Mucosa of rectum (tissue), 2 donors: Measurements from ENCODE around the gene MYOZ1.

ENCODE experiments used
- H3K27ac ChIP-seq, 2 donors: one replicate each; pipeline ENCODE4 v1.7.0; 2013; ENCODE audit warnings: inconsistent platforms in 2 of 2, low read depth in 2 of 2, low read length in 2 of 2
- H3K27me3 ChIP-seq, 2 donors: one replicate each; pipeline ENCODE4 v1.7.0; 2013; ENCODE audit warnings: low read length in 2 of 2; ENCODE audit not compliant: control insufficient read depth in 2 of 2, insufficient read depth in 2 of 2
- H3K36me3 ChIP-seq, 2 donors: one replicate each; pipeline ENCODE4 v1.7.0; 2013; ENCODE audit warnings: low read length in 2 of 2; ENCODE audit not compliant: control insufficient read depth in 2 of 2, insufficient read depth in 2 of 2
- H3K4me1 ChIP-seq, 2 donors: one replicate each; pipeline ENCODE4 v1.7.0; 2013; ENCODE audit warnings: low read length in 2 of 2, mild to moderate bottlenecking in 1 of 2; ENCODE audit not compliant: control insufficient read depth in 2 of 2, insufficient read depth in 2 of 2
- H3K4me3 ChIP-seq, 2 donors: one replicate each; pipeline ENCODE4 v1.7.0; 2013; ENCODE audit warnings: low read length in 2 of 2
- H3K9ac ChIP-seq, 2 donors: one replicate each; pipeline ENCODE4 v1.7.0; 2013; ENCODE audit warnings: low read length in 2 of 2, low read depth in 1 of 2, mild to moderate bottlenecking in 1 of 2
- H3K9me3 ChIP-seq, 2 donors: one replicate each; pipeline ENCODE4 v1.7.0; 2013; ENCODE audit warnings: low read length in 2 of 2; ENCODE audit not compliant: control insufficient read depth in 2 of 2
- donor health status: healthy.
- donor health status: Normal muscosa, but diverticular disease.

Gene MYOZ1

DNA sequence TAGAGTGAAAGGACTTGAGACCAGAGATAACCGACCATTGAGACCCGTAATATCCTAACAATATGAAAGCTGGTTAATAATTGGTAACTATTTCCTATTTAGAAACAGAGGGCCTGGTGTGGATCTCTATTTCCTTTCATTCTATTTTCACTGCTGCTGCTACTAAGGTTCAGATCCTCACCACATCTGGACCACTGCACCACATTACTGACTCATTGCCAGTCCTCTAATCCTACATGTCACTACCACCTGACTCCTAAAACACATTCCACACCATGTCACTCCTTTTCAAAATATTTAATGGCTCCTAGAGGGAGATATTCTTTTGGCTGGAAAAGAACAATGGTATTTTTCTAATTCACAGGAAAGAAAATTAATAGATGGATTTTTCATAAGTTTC is 56.5 kb downstream of the MYOZ1 start:
- no peaks in the 10 kb centered on the region for H3K27me3 ChIP-seq
- H3K4me1 ChIP-seq, result peaks cover 10 to 22% of the 10 kb centered on the region in 2 donors
- no peaks in the 10 kb centered on the region for H3K9me3 ChIP-seq
- no peak overlapping the region for H3K9ac ChIP-seq
- H3K36me3 ChIP-seq, result no peaks in the 10 kb centered on the region
- H3K27ac ChIP-seq, result no peak overlapping the region
- H3K4me3 ChIP-seq, result no peak overlapping the region

GRCh38 chr10:73581918-73582317 is 59.4 kb downstream of the MYOZ1 start:
- Histone ChIP-seq H3K27ac (no peak overlapping the region), H3K27me3 (no peaks in the 10 kb centered on the region), H3K4me1 (peaks cover 4 to 16% of the 10 kb centered on the region in 2 donors), H3K9ac (no peak overlapping the region), H3K4me3 (no peak overlapping the region), H3K36me3 (no peaks in the 10 kb centered on the region), H3K9me3 (no peaks in the 10 kb centered on the region)
